H9 (cell line): Measurements from ENCODE around the gene DCXR. TPM values are rescaled to one million over a fixed set of nuclear protein-coding genes. Genes with fewer than 3 reads are reported as not detected.
"Not testable (repeated sequence)": the region's sequence is repeated elsewhere in the genome, so short reads cannot be mapped to it uniquely, and the experiment has no call there.

Experiments used
- DNase-seq: peaks from one replicate; pipeline ENCODE4 v3.0.0-alpha.2; 2017
- H2AFZ ChIP-seq: one replicate; pipeline ENCODE4 v1.6.1; 2013; ENCODE audit warnings: mild to moderate bottlenecking, low read length, control low read depth, moderate library complexity
- H2AK5ac ChIP-seq: 2 replicates; pipeline ENCODE4 v1.6.1; 2013; ENCODE audit warnings: low read length, control low read depth, mixed read lengths; ENCODE audit not compliant: insufficient read length
- H2BK120ac ChIP-seq: one replicate; pipeline ENCODE4 v1.6.1; 2013; ENCODE audit warnings: low read depth, mild to moderate bottlenecking, low read length, control low read depth, inconsistent platforms; ENCODE audit not compliant: poor library complexity, severe bottlenecking
- H2BK12ac ChIP-seq: 2 replicates; pipeline ENCODE4 v1.6.1; 2013; ENCODE audit warnings: low read length, control low read depth, mixed read lengths, low read depth; ENCODE audit not compliant: insufficient read length
- H2BK15ac ChIP-seq: 2 replicates; pipeline ENCODE4 v1.6.1; 2013; ENCODE audit warnings: low read depth, low read length, control low read depth
- H2BK20ac ChIP-seq: one replicate; pipeline ENCODE4 v1.6.1; 2013; ENCODE audit warnings: low read depth, mild to moderate bottlenecking, low read length, control low read depth, inconsistent platforms; ENCODE audit not compliant: poor library complexity, severe bottlenecking
- H2BK5ac ChIP-seq: 2 replicates; pipeline ENCODE4 v1.6.1; 2013; ENCODE audit warnings: low read length, control low read depth, mixed read lengths; ENCODE audit not compliant: insufficient read length
- H3K14ac ChIP-seq: 2 replicates; pipeline ENCODE4 v1.6.1; 2013; ENCODE audit warnings: low read length, control low read depth; ENCODE audit not compliant: insufficient read depth
- H3K18ac ChIP-seq: 2 replicates; pipeline ENCODE4 v1.6.1; 2013; ENCODE audit warnings: low read depth, mild to moderate bottlenecking, mixed read lengths, low read length, control low read depth; ENCODE audit not compliant: insufficient read length
- H3K23ac ChIP-seq: 2 replicates; pipeline ENCODE4 v1.6.1; 2013; ENCODE audit warnings: low read length, control low read depth, mixed read lengths, low read depth; ENCODE audit not compliant: insufficient read length
- H3K23me2 ChIP-seq: 2 replicates; pipeline ENCODE4 v1.6.1; 2013; ENCODE audit warnings: low read depth, mild to moderate bottlenecking, mixed read lengths, low read length, control low read depth; ENCODE audit not compliant: insufficient read length, poor library complexity, severe bottlenecking
- H3K27ac ChIP-seq: 2 replicates; pipeline ENCODE4 v1.5.1; 2013; ENCODE audit warnings: low read length, control low read depth, mixed read lengths, low read depth; ENCODE audit not compliant: insufficient read length
- H3K27me3 ChIP-seq: 2 replicates; pipeline ENCODE4 v1.6.1; 2013; ENCODE audit warnings: low read length, control low read depth, inconsistent platforms; ENCODE audit not compliant: insufficient read depth
- H3K4ac ChIP-seq: 2 replicates; pipeline ENCODE4 v1.6.1; 2013; ENCODE audit warnings: low read depth, mild to moderate bottlenecking, control low read depth, inconsistent platforms, low read length, moderate library complexity
- H3K4me1 ChIP-seq: 2 replicates; pipeline ENCODE4 v1.6.1; 2013; ENCODE audit warnings: low read length, control low read depth, inconsistent platforms; ENCODE audit not compliant: insufficient read depth
- H3K4me2 ChIP-seq: 2 replicates; pipeline ENCODE4 v1.6.1; 2013; ENCODE audit warnings: low read length, control low read depth, mixed read lengths; ENCODE audit not compliant: insufficient read length, insufficient read depth
- H3K56ac ChIP-seq: 2 replicates; pipeline ENCODE4 v1.6.1; 2013; ENCODE audit warnings: low read depth, mild to moderate bottlenecking, mixed read lengths, low read length, control low read depth; ENCODE audit not compliant: insufficient read length
- H3K79me1 ChIP-seq: 2 replicates; pipeline ENCODE4 v1.6.1; 2013; ENCODE audit warnings: low read depth, mild to moderate bottlenecking, moderate library complexity, low read length, control low read depth, inconsistent platforms; ENCODE audit not compliant: insufficient read depth, poor library complexity, severe bottlenecking
- H3K79me2 ChIP-seq: 2 replicates; pipeline ENCODE4 v1.6.1; 2013; ENCODE audit warnings: low read length, control low read depth, inconsistent platforms; ENCODE audit not compliant: insufficient read depth
- H3K9ac ChIP-seq: 2 replicates; pipeline ENCODE4 v1.6.1; 2013; ENCODE audit warnings: low read length, control low read depth, mixed read lengths; ENCODE audit not compliant: insufficient read length; ENCODE audit errors: extremely low read depth
- H3K9me3 ChIP-seq: one replicate; pipeline ENCODE4 v1.6.1; 2013; ENCODE audit warnings: low read depth, low read length, inconsistent platforms; ENCODE audit not compliant: control insufficient read depth
- H3T11ph ChIP-seq: one replicate; pipeline ENCODE4 v1.6.1; 2013; ENCODE audit warnings: mild to moderate bottlenecking, low read length, control low read depth, inconsistent platforms
- H4K20me1 ChIP-seq: one replicate; pipeline ENCODE4 v1.6.1; 2013; ENCODE audit not compliant: control insufficient read depth, insufficient read length, insufficient read depth
- H4K5ac ChIP-seq: 2 replicates; pipeline ENCODE4 v1.6.1; 2013; ENCODE audit warnings: low read depth, mild to moderate bottlenecking, mixed read lengths, low read length, control low read depth; ENCODE audit not compliant: insufficient read length
- H4K8ac ChIP-seq: replicated peaks from 2 replicates; pipeline ENCODE4 v1.6.1; 2013; ENCODE audit warnings: low read length, control low read depth, mixed read lengths, low read depth; ENCODE audit not compliant: insufficient read length
- H4K91ac ChIP-seq: 2 replicates; pipeline ENCODE4 v1.6.1; 2013; ENCODE audit warnings: low read depth, mild to moderate bottlenecking, moderate library complexity, mixed read lengths, low read length, control low read depth; ENCODE audit not compliant: insufficient read length
- H3K27ac Mint-ChIP-seq, 3 experiments: 2 replicates in 2 of 3; 3 replicates in 1 of 3; pipeline ENCODE4 v1.8.0; 2020 to 2021; ENCODE audit warnings: mixed read lengths in 3 of 3, mild to moderate bottlenecking in 1 of 3, moderate library complexity in 1 of 3
- H3K27me3 Mint-ChIP-seq: 2 replicates; pipeline ENCODE4 v1.8.0; 2021; ENCODE audit warnings: low read depth, mild to moderate bottlenecking, moderate library complexity, mixed read lengths
- H3K36me3 Mint-ChIP-seq, 3 experiments: 2 replicates in 2 of 3; 3 replicates in 1 of 3; pipeline ENCODE4 v1.8.0; 2020 to 2021; ENCODE audit warnings: low read depth in 3 of 3, mixed read lengths in 3 of 3; ENCODE audit not compliant: insufficient read depth in 1 of 3
- H3K4me1 Mint-ChIP-seq, 2 experiments: 2 replicates each; pipeline ENCODE4 v1.8.0; 2020; ENCODE audit warnings: mixed read lengths in 2 of 2
- H3K4me3 Mint-ChIP-seq, 2 experiments: 2 replicates in 1 of 2; 3 replicates in 1 of 2; pipeline ENCODE4 v1.8.0; 2020 to 2021; ENCODE audit warnings: mild to moderate bottlenecking in 2 of 2, mixed read lengths in 2 of 2, moderate library complexity in 1 of 2
- H3K9me3 Mint-ChIP-seq, 2 experiments: 2 replicates in 1 of 2; 3 replicates in 1 of 2; pipeline ENCODE4 v1.8.0; 2020; ENCODE audit warnings: mild to moderate bottlenecking in 2 of 2, mixed read lengths in 2 of 2, moderate library complexity in 1 of 2
- WGBS: extraction: QIAGEN DNeasy Blood & Tissue Kit; methylation state at CpG from one replicate; pipeline ENCODE4 v1.1.7; 2013; ENCODE audit warnings: missing lambda C conversion rate, low lambda C conversion rate, mixed read lengths; ENCODE audit not compliant: insufficient read length; ENCODE audit errors: extremely low coverage; 5-methylcytosine and 5-hydroxymethylcytosine counted together
- total RNA-seq: library from RNA; stranded (reverse); gene quantifications from 2 replicates; pipeline ENCODE4 v1.2.1, GENCODE V29; 2021
- TF ChIP-seq, protein P1 (sequence below): fragments of 200-600 bp; sonication (generic); conservative IDR thresholded peaks from 3 replicates; pipeline ENCODE4 v1.8.0; 2021; ENCODE audit warnings: antibody characterized with exemption, mild to moderate bottlenecking

Gene DCXR
- total RNA-seq, 1 experiment from 2014 or later = 93.6 TPM

DNA sequence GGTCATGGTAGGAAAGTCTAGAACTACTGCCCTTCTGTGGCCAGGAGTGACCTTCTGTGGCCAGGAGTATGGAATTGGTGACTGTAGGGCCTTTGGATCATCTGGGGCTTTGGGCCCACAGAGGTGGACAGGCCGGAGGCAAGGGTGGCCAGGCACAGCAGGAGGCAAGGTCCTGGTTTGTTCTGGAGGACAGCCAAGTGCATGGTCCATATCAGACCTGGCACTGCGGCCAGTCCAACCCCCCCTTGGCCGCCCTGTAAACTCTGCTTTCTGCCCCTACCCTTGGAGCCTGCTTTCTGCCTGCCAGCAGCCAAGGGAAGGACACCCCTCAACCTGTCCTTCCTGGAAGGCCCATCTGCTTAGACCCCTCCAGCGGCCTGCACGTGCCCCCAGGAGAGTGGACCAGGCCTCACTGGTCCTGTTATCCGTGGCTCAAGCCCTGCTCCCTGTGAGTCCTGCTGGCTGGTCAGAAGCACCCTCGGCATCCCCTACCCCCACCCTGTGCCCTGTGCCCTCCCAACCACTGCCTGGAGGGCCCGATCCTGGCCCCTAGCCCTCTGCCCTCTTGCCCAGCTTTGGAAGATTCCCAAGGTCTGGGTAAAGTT lies 2.3 kb upstream of the DCXR start:
- Histone ChIP-seq H2BK20ac (no peak overlapping the region), H3K56ac (no peak overlapping the region), H3K9me3 (no peaks in the 10 kb centered on the region), H2AFZ (no peak overlapping the region), H4K20me1 (no peaks in the 10 kb centered on the region), H3K27me3 (no peaks in the 10 kb centered on the region; the same call in 1 of the 2 replicates), H2BK5ac (no peak overlapping the region), H3K14ac (no peak overlapping the region), H3K27ac (no peak overlapping the region), H3K4ac (no peak overlapping the region), H3K9ac (no peak overlapping the region), H3K79me2 (no peaks in the 10 kb centered on the region), H4K91ac (no peak overlapping the region), H3K23ac (no peak overlapping the region), H4K8ac (no peak overlapping the region), H3T11ph (no peak overlapping the region), H2BK12ac (no peak overlapping the region), H3K18ac (no peak overlapping the region), H2BK15ac (no peak overlapping the region), H3K4me1 (no peaks in the 10 kb centered on the region; the same call in 1 of the 2 replicates), H3K23me2 (no peaks in the 10 kb centered on the region), H2AK5ac (no peak overlapping the region), H3K79me1 (no peaks in the 10 kb centered on the region), H4K5ac (no peak overlapping the region), H2BK120ac (no peak overlapping the region), H3K4me2 (no peak overlapping the region)
- Mint-ChIP-seq H3K9me3 (no peaks in the 10 kb centered on the region; a peak in 2 of 5 replicates), H3K27me3 (peaks cover 14% of the 10 kb centered on the region), H3K4me1 (peaks cover 25 to 34% of the 10 kb centered on the region in 2 experiments), H3K27ac (no peak overlapping the region; a peak in 1 of 7 replicates), H3K36me3 (peaks cover 3 to 9% (median 8%) of the 10 kb centered on the region in 3 experiments; a peak in 6 of 7 replicates), H3K4me3 (no peak overlapping the region; a peak in 1 of 5 replicates)
- WGBS = no CpG with 5 or more reads among the region's 8 CpGs
- TF ChIP-seq, protein P1, sequence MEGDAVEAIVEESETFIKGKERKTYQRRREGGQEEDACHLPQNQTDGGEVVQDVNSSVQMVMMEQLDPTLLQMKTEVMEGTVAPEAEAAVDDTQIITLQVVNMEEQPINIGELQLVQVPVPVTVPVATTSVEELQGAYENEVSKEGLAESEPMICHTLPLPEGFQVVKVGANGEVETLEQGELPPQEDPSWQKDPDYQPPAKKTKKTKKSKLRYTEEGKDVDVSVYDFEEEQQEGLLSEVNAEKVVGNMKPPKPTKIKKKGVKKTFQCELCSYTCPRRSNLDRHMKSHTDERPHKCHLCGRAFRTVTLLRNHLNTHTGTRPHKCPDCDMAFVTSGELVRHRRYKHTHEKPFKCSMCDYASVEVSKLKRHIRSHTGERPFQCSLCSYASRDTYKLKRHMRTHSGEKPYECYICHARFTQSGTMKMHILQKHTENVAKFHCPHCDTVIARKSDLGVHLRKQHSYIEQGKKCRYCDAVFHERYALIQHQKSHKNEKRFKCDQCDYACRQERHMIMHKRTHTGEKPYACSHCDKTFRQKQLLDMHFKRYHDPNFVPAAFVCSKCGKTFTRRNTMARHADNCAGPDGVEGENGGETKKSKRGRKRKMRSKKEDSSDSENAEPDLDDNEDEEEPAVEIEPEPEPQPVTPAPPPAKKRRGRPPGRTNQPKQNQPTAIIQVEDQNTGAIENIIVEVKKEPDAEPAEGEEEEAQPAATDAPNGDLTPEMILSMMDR = no peak
- no peak for DNase-seq

DNA sequence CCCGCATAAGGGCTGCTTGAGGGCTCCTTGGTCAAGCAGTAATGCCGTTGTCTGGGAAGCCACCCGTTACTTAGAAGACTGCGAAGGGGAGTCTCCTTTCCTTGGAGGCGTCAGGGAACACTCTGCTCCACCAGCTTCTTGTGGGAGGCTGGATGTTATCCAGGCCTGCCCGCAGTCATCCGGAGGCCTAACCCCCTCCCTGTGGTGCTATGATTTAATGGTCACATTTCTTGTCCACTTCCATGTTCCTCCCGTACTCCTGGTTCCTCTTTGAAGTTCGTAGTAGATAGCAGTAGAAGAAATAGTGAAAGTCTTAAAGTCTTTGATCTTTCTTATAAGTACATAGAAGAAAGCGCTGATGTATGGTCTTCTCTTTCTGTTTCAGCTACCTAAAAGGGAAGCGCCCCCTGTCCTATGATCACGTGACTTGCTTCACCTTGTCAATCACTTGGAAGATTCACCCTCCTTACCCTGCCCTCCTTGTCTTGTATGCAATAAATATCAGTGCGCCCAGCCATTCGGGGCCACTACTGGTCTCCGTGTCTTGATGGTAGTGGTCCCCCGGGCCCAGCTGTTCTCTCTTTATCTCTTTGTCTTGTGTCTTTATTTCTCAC lies 1.4 kb upstream of the DCXR start:
- H2BK12ac ChIP-seq, H2AFZ ChIP-seq, H4K91ac ChIP-seq, H3K4ac ChIP-seq, H2BK120ac ChIP-seq, H3K56ac ChIP-seq, H3K9me3 Mint-ChIP-seq, H4K8ac ChIP-seq, H3K4me2 ChIP-seq, H3K14ac ChIP-seq, H2AK5ac ChIP-seq, H3K23ac ChIP-seq, H3K9me3 ChIP-seq, H2BK15ac ChIP-seq, DNase-seq, H3K9ac ChIP-seq, H3K27ac ChIP-seq, H2BK5ac ChIP-seq, H3K79me2 ChIP-seq, H3K18ac ChIP-seq, H3K23me2 ChIP-seq, H3K27me3 ChIP-seq, H3K79me1 ChIP-seq, H4K5ac ChIP-seq, H3K4me1 ChIP-seq, H2BK20ac ChIP-seq, H4K20me1 ChIP-seq, H3T11ph ChIP-seq: not testable (repeated sequence)
- Mint-ChIP-seq H3K4me1 (peaks cover 25 to 39% of the 10 kb centered on the region in 2 experiments), H3K27ac (peak overlapping the region in 1 of 3 experiments; percentile 6; a peak in 1 of 7 replicates), H3K4me3 (peak overlapping the region in 1 of 2 experiments; percentile 25; a peak in 2 of 5 replicates), H3K36me3 (peaks cover 8 to 12% (median 11%) of the 10 kb centered on the region in 3 experiments; a peak in 6 of 7 replicates), H3K27me3 (peaks cover 14% of the 10 kb centered on the region)
- no CpG with 5 or more reads among the region's 16 CpGs for WGBS
